ENCODE data around the gene KLF14.

The KLF14 gene

DNA sequence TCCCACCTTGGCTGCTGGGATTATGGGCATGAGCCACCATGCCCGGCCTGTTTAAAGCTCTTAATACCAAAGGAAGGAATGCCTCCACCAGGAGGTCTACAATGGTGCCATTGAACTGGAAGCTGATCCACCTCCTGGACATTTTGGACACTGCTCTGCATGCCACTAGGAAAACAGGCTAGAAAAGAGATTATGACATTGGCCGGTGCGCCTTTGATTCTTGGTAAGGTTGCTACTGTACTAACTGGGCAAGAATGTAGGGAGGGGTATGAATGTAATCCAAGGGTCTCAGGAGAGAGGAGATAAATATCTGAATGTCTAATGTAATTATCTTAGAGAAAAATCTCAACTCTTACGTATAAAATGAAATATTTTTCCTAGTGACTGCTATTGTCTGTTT lies 26.0 kb downstream of the KLF14 start:
- DNase-seq (ENCODE audit: extremely low read depth, insufficient read length), result no peak
- Histone ChIP-seq H3K27me3 (replicated peaks; ENCODE audit: control insufficient read depth, insufficient read depth, low read length) (no peaks in the 10 kb centered on the region), H3K36me3 (ENCODE audit: control insufficient read depth, insufficient read depth, low read length) (no peaks in the 10 kb centered on the region), H3K4me3 (replicated peaks; ENCODE audit: low read depth, low read length) (no peak overlapping the region)
- TF ChIP-seq, protein P1, sequence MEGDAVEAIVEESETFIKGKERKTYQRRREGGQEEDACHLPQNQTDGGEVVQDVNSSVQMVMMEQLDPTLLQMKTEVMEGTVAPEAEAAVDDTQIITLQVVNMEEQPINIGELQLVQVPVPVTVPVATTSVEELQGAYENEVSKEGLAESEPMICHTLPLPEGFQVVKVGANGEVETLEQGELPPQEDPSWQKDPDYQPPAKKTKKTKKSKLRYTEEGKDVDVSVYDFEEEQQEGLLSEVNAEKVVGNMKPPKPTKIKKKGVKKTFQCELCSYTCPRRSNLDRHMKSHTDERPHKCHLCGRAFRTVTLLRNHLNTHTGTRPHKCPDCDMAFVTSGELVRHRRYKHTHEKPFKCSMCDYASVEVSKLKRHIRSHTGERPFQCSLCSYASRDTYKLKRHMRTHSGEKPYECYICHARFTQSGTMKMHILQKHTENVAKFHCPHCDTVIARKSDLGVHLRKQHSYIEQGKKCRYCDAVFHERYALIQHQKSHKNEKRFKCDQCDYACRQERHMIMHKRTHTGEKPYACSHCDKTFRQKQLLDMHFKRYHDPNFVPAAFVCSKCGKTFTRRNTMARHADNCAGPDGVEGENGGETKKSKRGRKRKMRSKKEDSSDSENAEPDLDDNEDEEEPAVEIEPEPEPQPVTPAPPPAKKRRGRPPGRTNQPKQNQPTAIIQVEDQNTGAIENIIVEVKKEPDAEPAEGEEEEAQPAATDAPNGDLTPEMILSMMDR (IDR thresholded peaks at IDR 0.05; ENCODE audit: insufficient read depth, low read length, poor library complexity, severe bottlenecking), result no peak

DNA sequence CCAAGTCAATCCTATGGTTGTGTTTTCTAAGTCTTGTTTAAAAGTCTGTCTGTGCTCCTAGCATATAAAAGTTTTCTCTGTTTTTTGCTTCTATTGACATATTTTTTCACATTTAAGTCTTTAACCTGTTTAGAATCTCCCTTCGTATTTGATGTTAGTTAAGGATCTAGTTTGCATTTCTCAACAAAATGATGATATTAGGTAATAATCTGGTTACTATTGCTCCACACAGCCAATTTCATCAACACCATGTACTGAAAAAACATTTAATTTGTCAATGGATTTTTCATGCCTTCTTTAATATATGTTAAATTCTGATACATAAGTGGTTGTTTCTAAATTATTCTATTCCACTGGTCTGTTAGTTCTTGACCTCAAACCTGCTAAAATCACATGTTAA lies 30.2 kb downstream of the KLF14 start:
- Histone ChIP-seq H3K27me3 (replicated peaks; ENCODE audit: control insufficient read depth, insufficient read depth, low read length) (no peaks in the 10 kb centered on the region), H3K4me3 (replicated peaks; ENCODE audit: low read depth, low read length) (no peak overlapping the region), H3K36me3 (ENCODE audit: control insufficient read depth, insufficient read depth, low read length) (no peaks in the 10 kb centered on the region)
- TF ChIP-seq, protein P1 (IDR thresholded peaks at IDR 0.05; ENCODE audit: insufficient read depth, low read length, poor library complexity, severe bottlenecking), result no peak
- no peak for DNase-seq (ENCODE audit: extremely low read depth, insufficient read length)

DNA sequence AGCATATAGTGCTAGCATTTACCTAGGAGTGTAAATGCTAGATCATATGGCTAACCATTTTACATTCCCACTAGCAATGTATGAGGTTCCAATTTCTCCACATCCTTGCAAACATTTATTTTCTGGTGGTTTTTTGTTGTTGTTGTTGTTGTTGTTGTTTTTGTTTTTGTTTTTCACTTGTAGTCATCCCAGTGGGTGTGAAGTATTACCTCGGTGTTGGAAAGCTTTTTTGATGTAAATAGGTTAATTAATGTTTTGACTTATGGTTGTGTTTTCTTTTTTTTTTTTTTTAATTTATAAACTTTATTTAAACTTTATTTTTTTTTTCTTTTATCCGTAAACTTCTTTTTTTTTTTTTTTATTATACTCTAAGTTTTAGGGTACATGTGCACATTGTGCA lies 32.4 kb downstream of the KLF14 start:
- H3K36me3 ChIP-seq (ENCODE audit: control insufficient read depth, insufficient read depth, low read length), result no peaks in the 10 kb centered on the region
- no peak for DNase-seq (ENCODE audit: extremely low read depth, insufficient read length)
- no peaks in the 10 kb centered on the region for H3K27me3 ChIP-seq (replicated peaks; ENCODE audit: control insufficient read depth, insufficient read depth, low read length)
- H3K4me3 ChIP-seq (replicated peaks; ENCODE audit: low read depth, low read length), result no peak overlapping the region
- TF ChIP-seq, protein P1 (IDR thresholded peaks at IDR 0.05; ENCODE audit: insufficient read depth, low read length, poor library complexity, severe bottlenecking), result no peak

DNA sequence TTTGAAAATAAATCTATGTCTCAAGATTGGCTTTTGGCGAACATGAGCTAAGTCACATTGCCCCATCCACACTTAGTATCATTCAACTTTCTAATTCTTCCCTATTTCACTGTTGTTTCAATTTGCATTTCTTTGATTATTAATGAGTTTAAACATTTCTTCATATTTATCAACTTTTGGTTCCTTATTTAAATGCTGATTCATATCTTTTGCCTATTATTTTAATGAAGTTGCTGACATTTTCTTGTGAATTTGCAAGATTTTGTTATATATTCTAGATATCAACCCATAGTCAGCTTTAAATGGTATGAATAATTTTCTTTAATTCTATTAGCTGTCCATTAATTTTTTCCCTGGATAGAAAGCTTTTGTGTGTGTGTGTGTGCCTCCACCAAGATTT lies 33.2 kb downstream of the KLF14 start:
- DNase-seq (ENCODE audit: extremely low read depth, insufficient read length), result no peak
- Histone ChIP-seq H3K4me3 (replicated peaks; ENCODE audit: low read depth, low read length) (no peak overlapping the region), H3K27me3 (replicated peaks; ENCODE audit: control insufficient read depth, insufficient read depth, low read length) (no peaks in the 10 kb centered on the region), H3K36me3 (ENCODE audit: control insufficient read depth, insufficient read depth, low read length) (no peaks in the 10 kb centered on the region)
- TF ChIP-seq, protein P1 (IDR thresholded peaks at IDR 0.05; ENCODE audit: insufficient read depth, low read length, poor library complexity, severe bottlenecking), result no peak

DNA sequence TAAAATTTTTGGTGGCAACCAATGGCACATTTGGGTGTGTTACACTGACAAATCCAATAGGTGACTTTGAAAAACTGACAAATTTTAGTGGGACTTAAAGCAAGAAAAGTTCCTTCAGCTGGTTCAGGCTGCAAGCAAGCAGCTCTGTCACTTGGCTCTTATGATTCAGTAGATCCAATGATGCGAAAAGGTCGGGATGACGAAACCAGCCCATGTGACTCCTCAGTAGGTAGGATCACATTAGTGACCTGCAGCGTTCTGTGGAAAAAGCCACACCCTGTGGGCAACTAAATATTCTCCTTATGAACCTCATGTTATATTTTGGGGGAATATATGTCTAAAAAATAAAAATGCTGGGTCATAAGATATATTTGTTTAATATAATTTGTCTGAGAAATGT lies 34.3 kb downstream of the KLF14 start:
- TF ChIP-seq, protein P1 (IDR thresholded peaks at IDR 0.05; ENCODE audit: insufficient read depth, low read length, poor library complexity, severe bottlenecking), result no peak
- Histone ChIP-seq H3K36me3 (ENCODE audit: control insufficient read depth, insufficient read depth, low read length) (no peaks in the 10 kb centered on the region), H3K27me3 (replicated peaks; ENCODE audit: control insufficient read depth, insufficient read depth, low read length) (no peaks in the 10 kb centered on the region), H3K4me3 (replicated peaks; ENCODE audit: low read depth, low read length) (no peak overlapping the region)
- DNase-seq (ENCODE audit: extremely low read depth, insufficient read length), result no peak

DNA sequence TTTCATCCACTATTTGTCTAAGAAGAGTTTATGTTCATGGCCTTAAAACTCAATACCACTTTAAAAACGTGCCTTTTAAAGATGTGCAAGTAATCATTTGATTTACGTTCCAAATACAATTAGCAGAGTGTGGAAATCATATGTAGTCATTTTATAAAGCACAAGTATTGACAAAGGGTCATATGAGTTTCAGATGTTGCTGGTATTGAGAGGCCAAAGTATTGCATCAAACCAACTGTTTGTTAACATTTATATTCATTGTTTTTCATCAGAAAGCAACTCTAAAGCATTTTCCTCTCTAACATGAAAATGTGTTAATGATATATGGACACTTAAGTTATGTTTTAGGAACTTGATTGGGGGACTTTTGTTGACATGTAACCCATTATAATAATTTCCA lies 36.2 kb downstream of the KLF14 start:
- TF ChIP-seq, protein P1 (IDR thresholded peaks at IDR 0.05; ENCODE audit: insufficient read depth, low read length, poor library complexity, severe bottlenecking), result no peak
- Histone ChIP-seq H3K4me3 (replicated peaks; ENCODE audit: low read depth, low read length) (no peak overlapping the region), H3K27me3 (replicated peaks; ENCODE audit: control insufficient read depth, insufficient read depth, low read length) (no peaks in the 10 kb centered on the region), H3K36me3 (ENCODE audit: control insufficient read depth, insufficient read depth, low read length) (no peaks in the 10 kb centered on the region)
- DNase-seq (ENCODE audit: extremely low read depth, insufficient read length), result no peak

All from GM06990 (cell line).